DND-41 (cell line): ENCODE measurements around the gene ITGB1BP1.

Experiments
- EZH2 ChIP-seq: IDR thresholded peaks from 3 replicates; pipeline ENCODE4 v1.6.1; 2012; ENCODE audit warnings: borderline replicate concordance, low read depth, mild to moderate bottlenecking, moderate library complexity, low read length, inconsistent platforms; ENCODE audit not compliant: severe bottlenecking
- TF ChIP-seq, protein P1 (sequence below): IDR thresholded peaks from 2 replicates; pipeline ENCODE4 v1.5.1; 2012; ENCODE audit warnings: borderline replicate concordance, low read length, moderate library complexity, mild to moderate bottlenecking; ENCODE audit not compliant: poor library complexity, severe bottlenecking; ENCODE audit errors: extremely low read depth

GRCh38 chr2:9439536-9439935, 16.2 kb upstream of the ITGB1BP1 start:
- TF ChIP-seq, protein P1, sequence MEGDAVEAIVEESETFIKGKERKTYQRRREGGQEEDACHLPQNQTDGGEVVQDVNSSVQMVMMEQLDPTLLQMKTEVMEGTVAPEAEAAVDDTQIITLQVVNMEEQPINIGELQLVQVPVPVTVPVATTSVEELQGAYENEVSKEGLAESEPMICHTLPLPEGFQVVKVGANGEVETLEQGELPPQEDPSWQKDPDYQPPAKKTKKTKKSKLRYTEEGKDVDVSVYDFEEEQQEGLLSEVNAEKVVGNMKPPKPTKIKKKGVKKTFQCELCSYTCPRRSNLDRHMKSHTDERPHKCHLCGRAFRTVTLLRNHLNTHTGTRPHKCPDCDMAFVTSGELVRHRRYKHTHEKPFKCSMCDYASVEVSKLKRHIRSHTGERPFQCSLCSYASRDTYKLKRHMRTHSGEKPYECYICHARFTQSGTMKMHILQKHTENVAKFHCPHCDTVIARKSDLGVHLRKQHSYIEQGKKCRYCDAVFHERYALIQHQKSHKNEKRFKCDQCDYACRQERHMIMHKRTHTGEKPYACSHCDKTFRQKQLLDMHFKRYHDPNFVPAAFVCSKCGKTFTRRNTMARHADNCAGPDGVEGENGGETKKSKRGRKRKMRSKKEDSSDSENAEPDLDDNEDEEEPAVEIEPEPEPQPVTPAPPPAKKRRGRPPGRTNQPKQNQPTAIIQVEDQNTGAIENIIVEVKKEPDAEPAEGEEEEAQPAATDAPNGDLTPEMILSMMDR: no peak
- no peak for TF ChIP-seq EZH2
